Right lung (tissue), 10 donors: ENCODE measurements around the gene PKM. TPM values are rescaled to one million over a fixed set of nuclear protein-coding genes. Genes with fewer than 3 reads are reported as not detected.
A peak's percentile ranks its signal among the peaks of the same experiment; 100 is the strongest.
"Not testable (repeated sequence)": the region's sequence is repeated elsewhere in the genome, so short reads cannot be mapped to it uniquely, and the experiment has no call there.

Experiments used
- DNase-seq, 2 donors: peaks; one replicate each; pipeline ENCODE4 v3.0.0-alpha.2; 2013
- long read RNA-seq, 8 donors: transcript quantifications; one replicate each; lab custom pipeline, GENCODE V29; 2026
- polyA plus RNA-seq, 5 donors: library from polyadenylated mRNA; unstranded; fragments of 120-200 nt; gene quantifications; one replicate each; pipeline versions ENCODE4 v1.2.1 to v1.2.3, GENCODE V29; 2013; ENCODE audit warnings: inconsistent platforms in 1 of 5, low replicate concordance in 1 of 5; ENCODE audit not compliant: insufficient read length in 5 of 5, insufficient read depth in 1 of 5

Gene PKM
- 100 to 1,000 TPM; 431 to 641 (median 574) TPM for polyA plus RNA-seq
- long read RNA-seq, donor 1, transcript PKM-211 (4 exons, 753 nt), result minor isoform, 7 of 399 reads
- long read RNA-seq, donor 1, transcript PKM-214 (2 exons, 2,301 nt), result minor isoform, 16 of 399 reads
- long read RNA-seq, donor 1, transcript PKM-212 (3 exons, 3,016 nt), result minor isoform, 18 of 399 reads
- long read RNA-seq, donor 1, transcript PKM-202 (11 exons, 2,318 nt), result major isoform, 160 of 399 reads
- long read RNA-seq, donor 1, partial matches to known transcripts, result 161 of 399 reads
- long read RNA-seq, donor 1, other reads (novel, unspliced or antisense), result 27 of 399 reads
- long read RNA-seq, donor 2, transcript PKM-214 (2 exons, 2,301 nt), result minor isoform, 14 of 226 reads
- long read RNA-seq, donor 2, transcript PKM-202 (11 exons, 2,318 nt), result major isoform, 93 of 226 reads
- long read RNA-seq, donor 2, transcript PKM-212 (3 exons, 3,016 nt), result minor isoform, 6 of 226 reads
- long read RNA-seq, donor 2, partial matches to known transcripts, result 81 of 226 reads
- long read RNA-seq, donor 2, other reads (novel, unspliced or antisense), result 24 of 226 reads
- long read RNA-seq, donor 3, transcript PKM-212 (3 exons, 3,016 nt), result minor isoform, 16 of 150 reads
- long read RNA-seq, donor 3, transcript PKM-214 (2 exons, 2,301 nt), result minor isoform, 13 of 150 reads
- long read RNA-seq, donor 3, transcript PKM-202 (11 exons, 2,318 nt), result major isoform, 56 of 150 reads
- long read RNA-seq, donor 3, partial matches to known transcripts, result 49 of 150 reads
- long read RNA-seq, donor 3, other reads (novel, unspliced or antisense), result 8 of 150 reads
- long read RNA-seq, donor 4, transcript PKM-212 (3 exons, 3,016 nt), result minor isoform, 6 of 176 reads
- long read RNA-seq, donor 4, transcript PKM-202 (11 exons, 2,318 nt), result major isoform, 75 of 176 reads
- long read RNA-seq, donor 4, transcript PKM-214 (2 exons, 2,301 nt), result minor isoform, 11 of 176 reads
- long read RNA-seq, donor 4, partial matches to known transcripts, result 67 of 176 reads
- long read RNA-seq, donor 4, other reads (novel, unspliced or antisense), result 11 of 176 reads
- long read RNA-seq, donor 5, transcript PKM-202 (11 exons, 2,318 nt), result major isoform, 85 of 268 reads
- long read RNA-seq, donor 5, transcript PKM-208 (3 exons, 699 nt), result minor isoform, 7 of 268 reads
- long read RNA-seq, donor 5, transcript PKM-212 (3 exons, 3,016 nt), result minor isoform, 12 of 268 reads
- long read RNA-seq, donor 5, transcript PKM-214 (2 exons, 2,301 nt), result minor isoform, 9 of 268 reads
- long read RNA-seq, donor 5, partial matches to known transcripts, result 131 of 268 reads
- long read RNA-seq, donor 5, other reads (novel, unspliced or antisense), result 22 of 268 reads
- long read RNA-seq, donor 6, transcript PKM-214 (2 exons, 2,301 nt), result minor isoform, 9 of 306 reads
- long read RNA-seq, donor 6, transcript PKM-212 (3 exons, 3,016 nt), result minor isoform, 10 of 306 reads
- long read RNA-seq, donor 6, transcript PKM-202 (11 exons, 2,318 nt), result major isoform, 126 of 306 reads
- long read RNA-seq, donor 6, partial matches to known transcripts, result 131 of 306 reads
- long read RNA-seq, donor 6, other reads (novel, unspliced or antisense), result 26 of 306 reads
- long read RNA-seq, donor 7, transcript PKM-208 (3 exons, 699 nt), result minor isoform, 5 of 379 reads
- long read RNA-seq, donor 7, transcript PKM-214 (2 exons, 2,301 nt), result minor isoform, 20 of 379 reads
- long read RNA-seq, donor 7, transcript PKM-202 (11 exons, 2,318 nt), result major isoform, 124 of 379 reads
- long read RNA-seq, donor 7, transcript PKM-212 (3 exons, 3,016 nt), result minor isoform, 7 of 379 reads
- long read RNA-seq, donor 7, partial matches to known transcripts, result 179 of 379 reads
- long read RNA-seq, donor 7, other reads (novel, unspliced or antisense), result 36 of 379 reads
- long read RNA-seq, donor 8, transcript PKM-202 (11 exons, 2,318 nt), result major isoform, 60 of 108 reads
- long read RNA-seq, donor 8, partial matches to known transcripts, result 33 of 108 reads
- long read RNA-seq, donor 8, other reads (novel, unspliced or antisense), result 0 of 108 reads

DNA sequence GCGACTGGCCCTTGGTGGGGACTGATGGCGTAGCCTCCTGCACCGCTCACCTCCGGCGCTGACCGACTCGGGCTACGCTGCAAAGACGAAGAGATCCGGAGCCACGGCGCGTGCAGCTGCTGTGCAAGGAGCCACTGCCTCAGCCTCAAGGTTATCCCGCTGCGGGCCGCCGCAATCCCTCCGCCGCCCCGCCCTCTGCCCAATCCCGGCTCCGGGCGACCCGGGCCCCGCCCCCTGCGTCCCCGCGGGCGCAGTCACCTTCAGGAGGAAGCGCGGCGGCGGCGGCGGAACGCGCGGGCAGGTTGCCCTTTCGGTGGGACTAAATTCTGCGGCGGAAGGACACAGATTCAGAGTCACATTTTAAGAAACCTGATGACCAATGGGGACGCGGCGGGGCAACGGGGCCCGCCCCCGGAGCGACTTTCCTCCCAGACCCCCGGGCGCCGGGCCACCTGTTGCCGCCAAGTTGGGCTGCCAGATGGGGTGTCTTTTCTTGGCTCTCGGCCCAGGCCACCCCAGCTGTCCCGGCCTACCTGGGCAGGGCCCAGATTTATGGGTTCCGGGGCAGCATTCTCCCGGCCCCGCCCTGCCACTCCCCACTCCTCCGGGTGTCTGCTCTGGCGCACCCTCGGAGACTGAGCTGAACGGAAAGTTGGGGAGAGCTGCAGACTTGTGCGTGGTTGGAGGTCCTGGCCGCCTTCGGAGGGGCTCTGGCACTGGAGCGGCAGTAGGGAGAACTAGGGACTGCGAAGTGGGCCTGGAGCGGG is at the start of gene PKM:
Gene PKM (minus strand): TSS at position 125 of the 767 bp plus-strand sequence. CDS start 12,093 bp downstream, outside the sequence.
- DNase-seq, result peak; percentile 94 to 96

DNA sequence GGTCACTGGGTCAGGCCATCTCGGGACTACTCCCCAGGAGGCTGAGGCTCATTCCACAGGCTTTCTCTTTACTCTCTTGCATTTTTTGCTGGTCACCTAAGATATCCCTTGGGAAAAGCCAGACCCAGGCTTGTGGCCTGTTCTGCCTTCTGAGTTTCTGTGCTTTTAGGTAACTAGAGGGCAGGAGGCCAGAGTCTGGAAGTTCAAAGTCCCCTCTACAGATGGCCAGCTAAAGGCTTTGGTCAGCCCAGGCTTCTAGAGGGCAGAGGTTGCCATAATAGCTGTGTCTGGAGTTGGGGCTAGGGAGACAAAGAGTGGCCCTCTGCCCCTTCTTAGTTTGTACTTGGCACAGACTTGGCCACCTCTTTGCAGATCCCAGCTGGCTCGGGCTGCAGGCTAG is 49.8 kb upstream of the PKM start:
- DNase-seq, result no peak

DNA sequence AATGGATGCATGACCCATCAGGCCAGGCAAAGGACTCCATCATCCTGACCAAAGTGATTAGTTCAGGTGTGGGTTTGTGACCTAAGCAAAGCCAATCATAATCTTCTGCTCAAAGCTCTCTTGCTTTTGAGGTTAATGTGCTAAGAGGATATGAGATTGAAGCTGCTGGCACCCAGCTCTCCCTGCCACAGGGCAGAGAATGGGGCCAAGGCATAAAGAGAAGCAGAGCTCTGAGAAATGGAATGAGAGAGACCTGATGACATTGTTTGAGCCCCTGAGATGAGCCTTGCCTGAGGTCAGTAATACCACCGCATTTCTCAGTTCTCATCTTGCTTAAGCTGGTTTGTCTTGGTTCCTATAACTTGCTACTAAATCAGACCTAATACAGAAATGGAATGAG is 47.7 kb upstream of the PKM start:
- DNase-seq, result no peak

DNA sequence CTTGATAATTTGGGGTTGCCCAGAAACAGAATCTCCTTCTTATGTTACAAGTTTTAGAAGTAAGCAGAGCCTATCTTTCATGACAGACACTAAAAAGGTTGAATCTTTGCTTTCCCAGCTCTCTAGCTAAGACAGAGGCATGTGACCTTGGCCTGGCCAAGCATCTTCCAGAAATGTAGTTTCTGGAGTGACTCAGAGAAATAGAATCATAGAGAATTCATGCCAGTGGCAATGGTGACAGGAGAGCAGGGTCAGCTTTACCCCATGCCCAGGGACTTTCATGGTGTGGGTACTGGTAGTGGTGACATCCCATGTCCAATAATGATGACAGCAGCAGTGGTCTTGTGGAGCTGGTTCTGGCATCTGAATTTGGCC is 45.3 kb upstream of the PKM start:
- DNase-seq, result no peak

DNA sequence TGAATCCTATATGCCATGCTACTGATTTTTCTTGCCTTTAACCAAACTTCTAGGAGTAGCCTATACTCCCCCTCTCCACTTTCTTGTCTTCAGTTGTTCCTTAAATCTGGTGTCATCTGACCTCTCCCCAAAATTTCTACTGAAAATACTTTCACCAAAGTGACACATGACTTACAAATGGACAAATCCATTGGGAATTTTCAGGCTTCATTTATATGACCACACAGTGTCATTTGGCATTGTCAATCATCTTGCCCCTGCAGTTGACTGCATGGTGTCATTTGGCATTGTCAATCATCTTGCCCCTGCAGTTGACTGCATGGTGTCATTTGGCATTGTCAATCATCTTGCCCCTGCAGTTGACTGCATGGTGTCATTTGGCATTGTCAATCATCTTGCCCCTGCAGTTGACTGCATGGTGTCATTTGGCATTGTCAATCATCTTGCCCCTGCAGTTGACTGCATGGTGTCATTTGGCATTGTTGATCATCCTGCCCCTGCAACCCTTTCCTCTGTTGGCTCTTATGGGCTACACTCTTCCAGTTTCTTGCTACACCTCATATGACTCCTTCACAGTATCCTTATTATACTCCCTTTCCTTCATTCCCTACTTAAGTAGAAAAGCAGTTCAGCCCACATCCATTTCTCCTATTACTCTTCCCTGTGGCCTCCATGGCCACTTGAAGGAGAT is 44.8 kb upstream of the PKM start:
- DNase-seq, result not testable (repeated sequence)

DNA sequence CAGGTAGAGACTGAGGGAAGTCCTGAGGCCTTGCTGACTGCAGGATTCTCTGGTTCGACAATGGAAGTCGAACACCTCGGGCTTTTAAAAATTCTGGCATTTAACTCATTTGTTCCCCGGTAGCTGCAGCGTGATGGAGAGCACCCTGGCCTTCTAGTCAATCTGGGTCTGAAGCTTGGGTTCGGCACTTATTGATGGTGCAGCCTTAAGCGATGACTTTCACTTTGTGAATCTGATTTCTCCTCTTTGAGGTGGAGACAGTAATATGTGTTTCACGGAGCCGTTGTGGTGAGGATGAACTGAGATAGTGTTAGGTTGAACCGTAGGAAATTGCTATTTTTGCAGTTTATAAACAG is 42.0 kb upstream of the PKM start:
- DNase-seq, result no peak

DNA sequence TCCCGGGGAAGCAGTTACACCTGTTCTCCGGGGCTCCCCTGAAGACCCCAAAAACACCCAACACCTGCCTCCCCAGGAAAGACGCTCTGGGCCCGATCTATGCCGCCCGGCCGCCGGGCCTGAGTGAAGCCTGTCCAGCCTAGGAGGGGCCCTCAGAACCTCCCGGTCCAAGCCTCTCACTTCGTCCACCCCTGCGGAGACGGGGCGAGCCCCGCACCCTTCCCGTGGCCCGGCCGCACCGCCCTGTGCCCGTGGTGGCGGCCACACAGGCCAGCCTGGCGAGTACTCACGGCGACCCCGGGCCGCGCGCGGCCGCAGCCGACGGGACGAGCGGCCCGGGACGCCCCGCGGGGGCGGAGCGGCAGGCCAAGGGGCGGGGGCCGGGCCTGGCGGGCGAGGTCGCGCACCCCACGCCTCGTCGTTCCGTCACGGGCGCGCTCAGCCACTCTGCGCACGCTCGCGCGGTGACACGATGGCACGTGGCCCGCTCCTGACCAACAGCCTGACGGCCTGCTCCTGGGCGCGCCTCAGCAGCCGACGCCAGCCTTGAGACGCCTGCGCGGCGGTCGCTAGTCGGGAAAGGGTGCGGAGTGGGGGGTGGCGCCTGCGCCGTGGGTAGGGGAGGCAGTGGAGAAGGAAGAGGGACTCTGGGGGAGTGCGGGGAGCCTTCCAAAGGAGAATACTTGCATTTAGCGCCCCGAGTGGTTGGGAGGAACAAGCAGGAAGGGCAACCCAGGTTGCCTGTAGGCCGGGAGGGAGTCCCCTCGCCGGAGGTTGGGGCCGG is 41.4 kb upstream of the PKM start, which contains the start of gene PARP6:
Gene PARP6 (minus strand): TSS at position 342 of the 784 bp plus-strand sequence. CDS start 5,077 bp downstream, outside the sequence.
- peak; percentile 98 to 99 for DNase-seq

DNA sequence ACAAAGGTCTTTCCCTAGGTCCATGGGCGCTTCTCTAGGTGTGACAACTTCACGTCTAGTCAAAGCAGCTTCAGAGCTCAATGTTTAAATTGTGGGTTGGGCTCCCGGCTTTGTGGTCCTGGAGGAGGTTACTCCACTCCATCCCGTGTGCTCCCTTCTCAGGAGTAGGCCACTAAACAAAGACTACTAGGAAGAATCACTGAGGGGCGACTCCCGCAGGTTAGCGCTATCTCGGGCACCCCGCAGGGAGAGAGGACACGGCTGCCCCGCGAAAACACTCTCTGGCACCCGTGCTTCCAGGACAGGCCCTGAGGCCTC is 40.9 kb upstream of the PKM start:
- peak in 1 of 2 donors; percentile 12 for DNase-seq

DNA sequence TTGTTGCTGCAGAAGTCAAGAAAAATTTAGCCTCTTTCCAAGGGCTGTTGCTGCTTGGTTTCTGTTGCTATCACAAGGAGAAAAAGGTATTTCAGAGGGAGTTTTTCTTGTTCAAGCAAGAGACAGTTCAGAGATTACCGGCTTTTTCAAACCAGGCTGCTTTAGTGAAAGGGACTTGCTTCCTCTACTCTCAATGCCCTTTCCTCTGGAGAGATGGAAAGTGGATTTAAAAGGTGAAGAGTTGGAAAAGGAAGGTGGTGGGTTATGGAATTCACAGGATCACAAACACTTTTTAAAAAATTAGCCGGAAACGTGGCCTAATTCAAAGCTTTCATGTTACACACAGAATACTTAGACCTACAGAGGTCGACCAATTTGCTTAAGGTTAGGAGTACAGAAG is 40.2 kb upstream of the PKM start:
- DNase-seq, result no peak

DNA sequence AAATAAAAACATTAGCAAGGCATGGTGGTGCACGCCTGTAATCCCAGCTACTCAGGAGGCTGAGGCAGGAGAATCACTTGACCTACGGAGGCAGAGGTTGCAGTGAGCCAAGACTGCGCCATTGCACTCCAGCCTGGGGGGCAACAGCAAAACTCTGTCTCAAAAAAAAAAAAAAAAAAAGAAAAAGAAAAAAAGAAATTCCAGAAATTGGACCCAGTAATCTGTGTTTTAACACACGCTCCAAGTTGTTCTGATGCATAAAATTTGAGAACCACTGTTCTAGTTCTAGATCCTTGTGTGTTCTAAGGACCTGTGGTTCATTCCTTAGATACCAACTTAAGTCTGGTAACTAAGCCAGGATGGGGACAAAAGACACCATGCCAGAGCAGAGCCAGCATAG is 38.7 kb upstream of the PKM start:
- DNase-seq, result no peak

DNA sequence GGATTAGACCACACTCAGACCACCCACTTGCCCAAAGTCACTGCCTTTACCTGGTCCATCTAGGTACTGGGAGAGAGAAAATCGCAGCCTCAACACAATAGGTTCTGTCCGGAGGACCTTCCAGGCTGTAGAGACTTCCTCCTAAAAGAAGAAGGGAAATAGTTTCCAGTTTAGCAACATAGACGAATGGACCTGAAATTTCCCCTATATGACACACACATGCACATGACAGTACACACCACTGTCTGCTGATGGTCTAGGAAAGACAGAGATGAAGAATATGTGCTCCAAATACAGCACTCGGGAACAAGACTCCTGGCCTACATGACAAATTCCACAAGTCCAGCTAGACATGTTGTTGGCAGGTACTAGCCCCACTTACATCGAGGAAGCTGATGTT is 34.0 kb upstream of the PKM start:
- no peak for DNase-seq

DNA sequence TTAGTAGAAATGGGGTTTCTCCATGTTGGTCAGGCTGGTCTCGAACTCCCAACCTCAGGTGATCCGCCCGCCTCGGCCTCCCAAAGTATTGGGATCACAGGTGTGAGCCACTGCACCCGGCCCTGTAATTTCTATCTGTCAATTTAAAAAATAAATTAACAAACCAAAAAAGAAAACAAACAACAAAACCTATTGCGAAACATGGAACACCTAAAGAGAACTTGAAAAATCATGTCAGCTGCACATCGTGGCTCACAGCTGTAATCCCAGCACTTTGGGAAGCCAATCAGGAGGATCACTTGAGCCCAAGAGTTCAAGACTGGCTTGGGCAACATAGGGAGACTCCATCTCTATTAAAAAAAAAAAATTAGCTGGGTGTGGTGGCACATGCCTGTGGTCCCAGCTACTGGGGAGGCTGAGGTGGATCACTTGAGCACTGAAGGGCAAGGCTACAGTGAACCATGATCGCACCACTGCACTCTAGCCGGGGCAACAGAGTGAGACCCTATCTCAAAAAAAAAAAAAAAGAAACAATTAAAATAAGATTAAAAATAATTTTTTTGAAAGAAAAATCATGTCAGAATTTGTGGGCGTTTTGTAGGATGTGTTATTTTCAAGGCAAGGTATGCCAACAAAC is 21.8 kb upstream of the PKM start:
- DNase-seq, result no peak

DNA sequence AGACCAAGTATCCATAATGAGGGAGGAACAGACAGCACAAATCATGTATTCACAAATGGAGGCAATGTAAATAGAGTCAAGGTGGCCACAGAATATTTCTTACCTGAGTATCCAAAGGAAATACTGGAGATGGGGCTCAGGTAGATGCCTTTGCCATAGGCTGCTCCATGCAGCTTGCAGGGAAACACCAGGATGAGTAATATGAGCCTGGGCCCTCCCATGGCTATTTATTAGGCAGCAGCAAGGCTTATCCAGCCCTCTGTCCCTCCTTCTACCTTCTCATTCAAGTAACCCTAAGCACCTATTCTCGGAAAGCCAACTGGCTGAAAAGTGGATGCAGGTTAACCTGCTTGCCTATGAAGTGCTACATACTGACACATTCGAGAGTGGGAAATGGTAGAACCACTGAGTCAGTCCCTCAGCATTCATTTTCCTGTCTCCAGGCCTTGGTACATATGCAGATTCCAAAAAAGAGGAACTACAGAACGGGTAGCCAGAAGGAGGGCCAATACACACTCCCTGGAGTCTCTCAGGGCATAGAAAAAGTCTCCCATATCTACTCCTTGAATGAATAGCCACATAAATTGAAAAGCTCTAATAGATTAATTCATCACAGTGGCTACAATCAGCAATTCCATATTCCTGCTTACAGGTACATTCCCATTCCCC is 18.3 kb upstream of the PKM start:
- DNase-seq, result no peak

DNA sequence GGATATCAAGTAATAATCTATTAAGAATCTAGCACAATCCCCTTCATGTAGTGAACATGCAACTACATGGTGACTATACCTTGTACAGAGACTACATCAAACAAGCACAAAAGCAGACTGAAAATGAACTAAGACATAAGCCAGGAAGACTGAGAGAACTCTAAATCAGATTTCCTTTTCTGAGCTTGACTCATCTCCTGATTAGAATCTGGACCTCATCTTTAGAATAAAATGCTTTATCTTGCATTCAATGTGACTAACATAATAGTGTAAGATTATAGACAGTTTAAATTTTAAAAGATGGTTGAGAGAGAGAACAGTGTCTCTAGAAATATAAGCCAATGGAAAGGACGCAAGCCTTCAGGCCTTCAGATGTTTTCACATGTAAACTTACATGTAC is 17.5 kb upstream of the PKM start:
- DNase-seq, result no peak

DNA sequence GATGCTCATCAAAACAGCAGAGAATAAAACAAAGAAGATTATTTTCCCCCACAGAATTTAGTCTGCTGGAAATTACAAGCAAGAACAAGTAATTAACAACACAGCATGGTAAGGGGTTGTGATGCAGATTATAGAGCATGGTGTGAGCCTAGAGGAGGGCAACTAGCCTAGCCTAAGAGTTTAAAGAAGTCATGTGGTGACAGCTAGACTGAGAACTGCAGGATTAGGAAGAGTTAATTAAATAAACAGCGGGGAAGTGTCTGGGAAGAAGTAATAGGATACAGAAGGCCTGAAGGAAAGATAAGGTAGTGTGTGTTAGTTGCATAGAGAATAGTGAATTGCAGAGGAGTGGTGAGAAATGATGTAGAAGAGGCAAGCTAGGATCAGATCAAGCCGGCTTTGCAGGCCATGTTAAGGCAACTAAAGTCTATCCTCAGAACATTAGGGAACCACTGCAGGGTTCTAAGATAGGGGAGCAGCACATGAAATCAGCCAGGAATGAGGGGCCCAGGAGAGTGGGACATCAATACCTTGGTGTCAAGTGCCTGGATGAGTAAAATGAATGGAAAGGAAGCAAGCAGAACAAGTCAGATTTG is 11.9 kb upstream of the PKM start:
- DNase-seq, result no peak

DNA sequence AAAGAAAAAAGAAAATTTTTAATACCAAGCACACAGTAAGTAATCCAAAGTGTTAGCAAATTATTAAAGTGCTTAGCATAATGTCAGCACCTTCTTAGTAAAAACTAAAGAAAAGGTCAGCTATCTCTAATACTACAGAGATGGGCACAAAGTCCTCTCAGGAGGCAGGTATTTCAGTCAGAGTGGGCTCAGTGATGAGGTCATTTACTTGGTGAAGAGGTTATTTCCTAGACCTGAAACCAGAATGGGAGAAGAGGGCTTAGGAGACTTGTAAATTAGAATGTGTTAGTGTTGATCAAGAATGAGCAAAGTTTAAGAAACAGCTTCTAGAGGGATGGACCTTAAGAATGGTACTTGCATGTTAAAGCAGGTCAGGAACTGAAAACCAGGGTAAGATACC is 8.7 kb upstream of the PKM start:
- no peak for DNase-seq

DNA sequence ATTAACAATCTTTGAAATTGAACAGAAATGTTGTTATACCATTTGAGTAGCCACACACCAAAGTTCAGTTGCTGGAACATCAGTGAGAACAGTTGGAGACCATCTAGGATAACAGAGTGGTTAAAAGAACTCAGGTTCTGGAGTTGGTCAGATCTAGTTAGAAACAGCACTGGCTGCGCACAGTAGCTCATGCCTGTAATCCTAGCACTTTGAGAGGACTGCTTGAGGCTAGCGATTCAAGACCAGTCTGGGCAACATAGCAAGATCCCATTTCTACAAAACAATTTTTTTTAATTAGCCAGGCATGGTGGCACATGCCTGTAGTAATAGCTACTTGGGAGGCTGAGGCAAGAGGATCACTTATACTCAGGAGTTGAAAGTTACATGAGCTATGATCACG is 7.6 kb upstream of the PKM start:
- DNase-seq, result no peak
